Measurements from ENCODE around the gene ENPP3.

DNA sequence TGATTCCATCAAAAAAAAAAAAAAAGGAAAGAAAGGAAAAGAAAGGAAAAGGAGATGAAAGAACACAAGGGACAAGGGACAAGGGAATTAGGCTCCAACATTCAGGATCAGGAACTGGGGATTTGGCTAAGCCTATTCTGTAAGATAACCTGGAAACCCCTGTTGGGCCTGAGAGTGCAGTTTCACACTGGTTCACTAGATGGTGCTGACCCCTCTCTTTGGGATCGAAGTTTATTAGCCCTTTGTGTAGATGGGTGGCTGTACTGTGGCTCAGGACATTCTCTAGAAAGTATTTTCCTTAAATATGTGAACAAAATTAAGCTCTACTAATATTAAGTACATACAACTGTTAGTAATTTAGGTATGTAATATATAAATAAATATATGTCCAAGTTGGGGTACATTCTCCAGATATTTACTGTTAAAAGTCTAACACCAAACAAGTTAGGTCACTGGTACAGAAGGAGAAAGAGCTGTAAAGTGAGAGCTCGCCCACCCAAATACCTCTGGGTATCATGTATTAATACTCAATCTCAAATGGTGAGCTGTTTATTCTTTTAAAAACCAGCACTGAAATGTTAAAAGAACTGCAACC is 57.8 kb downstream of the ENPP3 start:
- TF ChIP-seq, protein P1, sequence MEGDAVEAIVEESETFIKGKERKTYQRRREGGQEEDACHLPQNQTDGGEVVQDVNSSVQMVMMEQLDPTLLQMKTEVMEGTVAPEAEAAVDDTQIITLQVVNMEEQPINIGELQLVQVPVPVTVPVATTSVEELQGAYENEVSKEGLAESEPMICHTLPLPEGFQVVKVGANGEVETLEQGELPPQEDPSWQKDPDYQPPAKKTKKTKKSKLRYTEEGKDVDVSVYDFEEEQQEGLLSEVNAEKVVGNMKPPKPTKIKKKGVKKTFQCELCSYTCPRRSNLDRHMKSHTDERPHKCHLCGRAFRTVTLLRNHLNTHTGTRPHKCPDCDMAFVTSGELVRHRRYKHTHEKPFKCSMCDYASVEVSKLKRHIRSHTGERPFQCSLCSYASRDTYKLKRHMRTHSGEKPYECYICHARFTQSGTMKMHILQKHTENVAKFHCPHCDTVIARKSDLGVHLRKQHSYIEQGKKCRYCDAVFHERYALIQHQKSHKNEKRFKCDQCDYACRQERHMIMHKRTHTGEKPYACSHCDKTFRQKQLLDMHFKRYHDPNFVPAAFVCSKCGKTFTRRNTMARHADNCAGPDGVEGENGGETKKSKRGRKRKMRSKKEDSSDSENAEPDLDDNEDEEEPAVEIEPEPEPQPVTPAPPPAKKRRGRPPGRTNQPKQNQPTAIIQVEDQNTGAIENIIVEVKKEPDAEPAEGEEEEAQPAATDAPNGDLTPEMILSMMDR (IDR thresholded peaks at IDR 0.05), result peak; percentile 83
- TF ChIP-seq EZH2phosphoT487 (IDR thresholded peaks at IDR 0.05), result no peak
- TF ChIP-seq EZH2 (IDR thresholded peaks at IDR 0.05), result no peak

Data from neural progenitor cell (in vitro differentiated cells).